ENCODE measurements around the gene FN3KRP.
"Not testable (repeated sequence)": the region's sequence is repeated elsewhere in the genome, so short reads cannot be mapped to it uniquely, and the experiment has no call there.

GRCh38 chr17:82774456-82774855 is 58.0 kb downstream of the FN3KRP start:
- not testable (repeated sequence) for TF ChIP-seq CTCF, POLR2AphosphoS5 (IDR thresholded peaks at IDR 0.05)

Data from stomach (tissue), 4 donors.